Measurements from ENCODE around the gene RC3H1. TPM values are rescaled to one million over a fixed set of nuclear protein-coding genes. Genes with fewer than 3 reads are reported as not detected.

The RC3H1 gene
- polyA plus RNA-seq, 2 of the 4 experiments (the other 2 are of a cell fraction): 4.0 to 12.7 TPM

DNA sequence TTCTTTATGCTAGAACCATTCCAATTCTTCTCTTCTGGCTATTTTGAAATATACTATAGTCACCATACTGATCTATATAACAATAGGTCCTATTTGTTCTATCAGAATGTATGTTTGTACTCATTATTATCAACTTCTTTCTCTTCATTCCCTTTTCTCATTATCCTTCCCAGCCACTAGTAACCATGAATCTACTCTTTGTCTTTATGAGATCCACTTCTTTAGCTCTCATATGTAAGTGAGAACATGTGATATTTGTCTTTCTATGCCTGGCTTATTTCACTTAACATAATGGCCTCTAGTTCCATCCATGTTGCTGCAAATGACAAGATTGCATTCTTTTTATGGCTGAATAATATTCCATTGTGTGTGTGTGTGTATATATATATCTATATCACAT lies 31.7 kb upstream of the RC3H1 start:
- Histone ChIP-seq H3K4me3 (no peak overlapping the region), H3K4me1 (no peaks in the 10 kb centered on the region), H3K9me3 (no peaks in the 10 kb centered on the region), H3K4me2 (no peak overlapping the region), H3K27ac (no peak overlapping the region)
- TF ChIP-seq KDM5A (IDR thresholded peaks at IDR 0.05): no peak
- TF ChIP-seq NPAS2 (CRISPR knock-in tag; IDR thresholded peaks at IDR 0.05; ENCODE audit: borderline replicate concordance): no peak
- TF ChIP-seq BHLHE40 (IDR thresholded peaks at IDR 0.05; ENCODE audit: low read depth, low read length): no peak
- TF ChIP-seq POLR2A (IDR thresholded peaks at IDR 0.05; ENCODE audit: low read length): no peak
- TF ChIP-seq, protein P1, sequence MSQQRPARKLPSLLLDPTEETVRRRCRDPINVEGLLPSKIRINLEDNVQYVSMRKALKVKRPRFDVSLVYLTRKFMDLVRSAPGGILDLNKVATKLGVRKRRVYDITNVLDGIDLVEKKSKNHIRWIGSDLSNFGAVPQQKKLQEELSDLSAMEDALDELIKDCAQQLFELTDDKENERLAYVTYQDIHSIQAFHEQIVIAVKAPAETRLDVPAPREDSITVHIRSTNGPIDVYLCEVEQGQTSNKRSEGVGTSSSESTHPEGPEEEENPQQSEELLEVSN (IDR thresholded peaks at IDR 0.05; ENCODE audit: borderline replicate concordance, low read depth): no peak
- TF ChIP-seq ZFP36 (IDR thresholded peaks at IDR 0.05; ENCODE audit: borderline replicate concordance, partially characterized antibody): no peak
- TF ChIP-seq EHF (CRISPR knock-in tag; IDR thresholded peaks at IDR 0.05): no peak
- TF ChIP-seq, protein P2, sequence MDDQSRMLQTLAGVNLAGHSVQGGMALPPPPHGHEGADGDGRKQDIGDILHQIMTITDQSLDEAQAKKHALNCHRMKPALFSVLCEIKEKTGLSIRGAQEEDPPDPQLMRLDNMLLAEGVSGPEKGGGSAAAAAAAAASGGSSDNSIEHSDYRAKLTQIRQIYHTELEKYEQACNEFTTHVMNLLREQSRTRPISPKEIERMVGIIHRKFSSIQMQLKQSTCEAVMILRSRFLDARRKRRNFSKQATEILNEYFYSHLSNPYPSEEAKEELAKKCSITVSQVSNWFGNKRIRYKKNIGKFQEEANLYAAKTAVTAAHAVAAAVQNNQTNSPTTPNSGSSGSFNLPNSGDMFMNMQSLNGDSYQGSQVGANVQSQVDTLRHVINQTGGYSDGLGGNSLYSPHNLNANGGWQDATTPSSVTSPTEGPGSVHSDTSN (IDR thresholded peaks at IDR 0.05): no peak
- TF ChIP-seq SREBF2 (IDR thresholded peaks at IDR 0.05): no peak
- DNase-seq (ENCODE audit: low read depth in 1 of 2, low spot score in 1 of 2) (no peak), ATAC-seq (no peak), FAIRE-seq (no peak)
- POLR2A ChIA-PET: interaction anchor here (0.8 kb wide), 1 partner anchor 32 kb away, joined by 3 read pairs; the partner anchor contains the start of gene RC3H1
- CTCF ChIA-PET: no interaction called here

DNA sequence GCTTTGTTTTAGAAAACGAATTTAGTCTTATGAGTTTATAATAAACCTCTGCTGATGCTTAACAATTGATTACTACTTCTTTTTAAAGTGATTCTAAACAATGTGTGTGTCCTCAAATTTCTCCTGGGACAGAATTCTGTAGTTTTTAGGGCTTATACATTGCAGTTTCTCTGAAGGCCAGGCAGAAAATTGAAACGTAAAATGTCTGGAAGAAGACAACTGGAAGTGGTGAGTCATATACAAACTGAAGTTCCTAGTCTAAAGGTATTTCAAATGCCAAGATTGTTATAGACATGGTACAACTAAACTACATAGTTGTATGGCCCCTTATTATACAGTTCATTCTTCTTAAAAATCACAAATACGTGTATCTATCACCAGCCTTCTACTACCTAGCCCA lies 30.5 kb upstream of the RC3H1 start:
- H3K9me3 ChIP-seq: no peaks in the 10 kb centered on the region
- CTCF ChIA-PET: no interaction called here
- no peak for TF ChIP-seq FOSL2 (IDR thresholded peaks at IDR 0.05)
- TF ChIP-seq FOSL2 (CRISPR knock-in tag; IDR thresholded peaks at IDR 0.05): peak; percentile 52; the same call in 1 of the 2 replicates
- no peak for TF ChIP-seq SMC3 (IDR thresholded peaks at IDR 0.05)
- TF ChIP-seq EHMT2 (IDR thresholded peaks at IDR 0.05; ENCODE audit: low read depth): no peak
- TF ChIP-seq FOSB (CRISPR knock-in tag; IDR thresholded peaks at IDR 0.05): no peak
- 23% methylated on average over 3 of the region's 3 CpGs for WGBS (ENCODE audit: missing lambda C conversion rate)
- POLR2A ChIA-PET: no interaction called here
- H3K4me2 ChIP-seq: no peak overlapping the region
- H3K4me1 ChIP-seq: no peaks in the 10 kb centered on the region
- no peak for ATAC-seq
- FAIRE-seq: no peak
- no peak for DNase-seq (ENCODE audit: low read depth in 1 of 2, low spot score in 1 of 2)
- H3K27ac ChIP-seq: no peak overlapping the region
- no peak overlapping the region for H3K4me3 ChIP-seq

DNA sequence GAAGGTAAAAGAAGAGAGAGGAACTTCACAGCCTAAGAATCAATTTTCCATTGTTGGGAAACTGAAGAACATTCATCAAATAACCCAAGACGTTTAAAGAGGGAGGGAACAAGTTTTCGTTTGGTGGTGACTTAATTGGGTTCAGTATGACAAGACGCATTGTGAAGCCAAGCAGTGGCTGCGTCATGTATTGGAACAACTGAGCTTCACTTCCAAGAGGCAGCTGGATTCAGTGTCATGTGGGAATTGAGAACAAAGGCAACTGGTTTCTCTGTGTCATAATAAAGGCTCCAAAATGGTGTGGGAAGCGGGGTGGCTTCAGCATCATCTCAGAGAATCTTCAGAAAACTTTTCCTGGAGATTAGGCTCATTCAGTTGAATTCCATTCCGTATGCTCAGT lies 29.8 kb upstream of the RC3H1 start:
- Histone ChIP-seq H3K4me2 (no peak overlapping the region), H3K4me3 (no peak overlapping the region), H3K9me3 (no peaks in the 10 kb centered on the region), H3K27ac (no peak overlapping the region), H3K4me1 (no peaks in the 10 kb centered on the region)
- FAIRE-seq (no peak), DNase-seq (ENCODE audit: low read depth in 1 of 2, low spot score in 1 of 2) (no peak), ATAC-seq (no peak)
- WGBS (ENCODE audit: missing lambda C conversion rate): 71% methylated on average over 6 of the region's 6 CpGs
- ChIA-PET CTCF (no interaction called here), POLR2A (no interaction called here)
- TF ChIP-seq POLR2A (IDR thresholded peaks at IDR 0.05; ENCODE audit: low read length) (no peak), RFX5 (IDR thresholded peaks at IDR 0.05) (no peak), NFE2L2 (conservative IDR thresholded peaks at IDR 0.05; ENCODE audit: low read length) (no peak), MAFK (IDR thresholded peaks at IDR 0.05; ENCODE audit: partially characterized antibody) (no peak), CHD4 (IDR thresholded peaks at IDR 0.05; ENCODE audit: borderline replicate concordance) (no peak), NPAS2 (CRISPR knock-in tag; IDR thresholded peaks at IDR 0.05; ENCODE audit: borderline replicate concordance) (no peak), GATA3 (IDR thresholded peaks at IDR 0.05; ENCODE audit: borderline replicate concordance) (no peak), TFCP2L1 (CRISPR knock-in tag; IDR thresholded peaks at IDR 0.05) (no peak), EHMT2 (IDR thresholded peaks at IDR 0.05; ENCODE audit: low read depth) (no peak), CEBPB (IDR thresholded peaks at IDR 0.05) (no peak), ZNF302 (CRISPR knock-in tag; IDR thresholded peaks at IDR 0.05) (no peak), SREBF2 (IDR thresholded peaks at IDR 0.05) (no peak), EP300 (IDR thresholded peaks at IDR 0.05) (no peak), ZFP36 (IDR thresholded peaks at IDR 0.05; ENCODE audit: borderline replicate concordance, partially characterized antibody) (no peak)
- TF ChIP-seq, protein P3, sequence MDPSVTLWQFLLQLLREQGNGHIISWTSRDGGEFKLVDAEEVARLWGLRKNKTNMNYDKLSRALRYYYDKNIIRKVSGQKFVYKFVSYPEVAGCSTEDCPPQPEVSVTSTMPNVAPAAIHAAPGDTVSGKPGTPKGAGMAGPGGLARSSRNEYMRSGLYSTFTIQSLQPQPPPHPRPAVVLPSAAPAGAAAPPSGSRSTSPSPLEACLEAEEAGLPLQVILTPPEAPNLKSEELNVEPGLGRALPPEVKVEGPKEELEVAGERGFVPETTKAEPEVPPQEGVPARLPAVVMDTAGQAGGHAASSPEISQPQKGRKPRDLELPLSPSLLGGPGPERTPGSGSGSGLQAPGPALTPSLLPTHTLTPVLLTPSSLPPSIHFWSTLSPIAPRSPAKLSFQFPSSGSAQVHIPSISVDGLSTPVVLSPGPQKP (IDR thresholded peaks at IDR 0.05; ENCODE audit: low read depth, low read length): no peak
- TF ChIP-seq, protein P1 (IDR thresholded peaks at IDR 0.05; ENCODE audit: borderline replicate concordance, low read depth): no peak
- TF ChIP-seq, protein P4, sequence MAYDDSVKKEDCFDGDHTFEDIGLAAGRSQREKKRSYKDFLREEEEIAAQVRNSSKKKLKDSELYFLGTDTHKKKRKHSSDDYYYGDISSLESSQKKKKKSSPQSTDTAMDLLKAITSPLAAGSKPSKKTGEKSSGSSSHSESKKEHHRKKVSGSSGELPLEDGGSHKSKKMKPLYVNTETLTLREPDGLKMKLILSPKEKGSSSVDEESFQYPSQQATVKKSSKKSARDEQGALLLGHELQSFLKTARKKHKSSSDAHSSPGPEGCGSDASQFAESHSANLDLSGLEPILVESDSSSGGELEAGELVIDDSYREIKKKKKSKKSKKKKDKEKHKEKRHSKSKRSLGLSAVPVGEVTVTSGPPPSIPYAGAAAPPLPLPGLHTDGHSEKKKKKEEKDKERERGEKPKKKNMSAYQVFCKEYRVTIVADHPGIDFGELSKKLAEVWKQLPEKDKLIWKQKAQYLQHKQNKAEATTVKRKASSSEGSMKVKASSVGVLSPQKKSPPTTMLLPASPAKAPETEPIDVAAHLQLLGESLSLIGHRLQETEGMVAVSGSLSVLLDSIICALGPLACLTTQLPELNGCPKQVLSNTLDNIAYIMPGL (CRISPR knock-in tag; IDR thresholded peaks at IDR 0.05; ENCODE audit: borderline replicate concordance): no peak
